Ovary (tissue), 9 donors: Measurements from ENCODE around the gene CETN2. TPM values are rescaled to one million over a fixed set of nuclear protein-coding genes. Genes with fewer than 3 reads are reported as not detected.

Experiments
- DNase-seq, 5 donors: peaks; one replicate each; pipeline ENCODE4 v3.0.0-alpha.2; 2019 to 2020
- H3K27ac ChIP-seq, 2 donors: fragments of 200-600 bp; one replicate each; pipeline versions ENCODE4 v1.5.1 to v1.8.0; 2019 to 2022
- H3K27me3 ChIP-seq: fragments of 200-600 bp; one replicate; pipeline ENCODE4 v1.8.0; 2022
- H3K36me3 ChIP-seq: fragments of 200-600 bp; sonication (generic); one replicate; pipeline ENCODE4 v1.5.1; 2019
- H3K4me1 ChIP-seq: one replicate; pipeline ENCODE4 v1.8.1; 2013; ENCODE audit warnings: mild to moderate bottlenecking, moderate library complexity; ENCODE audit not compliant: insufficient read depth
- H3K4me3 ChIP-seq: fragments of 200-600 bp; sonication (generic); one replicate; pipeline ENCODE4 v1.5.1; 2017
- H3K9me3 ChIP-seq, 2 donors: fragments of 200-600 bp in 1 of 2; sonication (generic) in 1 of 2; one replicate each; pipeline versions ENCODE4 v1.5.1 to v1.8.1; 2013 to 2019; ENCODE audit warnings: mild to moderate bottlenecking in 1 of 2, moderate library complexity in 1 of 2
- EP300 ChIP-seq: sonication (generic); formaldehyde crosslinking; IDR thresholded peaks from one replicate; pipeline ENCODE4 v1.6.1; 2017; ENCODE audit warnings: antibody characterized with exemption
- POLR2A ChIP-seq: fragments of 450-650 bp; IDR thresholded peaks from one replicate; pipeline ENCODE4 v1.6.1; 2017; ENCODE audit warnings: antibody characterized with exemption, mild to moderate bottlenecking, moderate library complexity
- WGBS, 3 donors: extraction: QIAGEN DNeasy Blood & Tissue Kit in 1 of 3; methylation state at CpG; one replicate each; pipeline versions ENCODE4 v1.1.5 to v1.1.7; 2013 to 2017; 5-methylcytosine and 5-hydroxymethylcytosine counted together
- intact Hi-C, 4 donors: fragments of 100-400 bp; cut with DNase I; formaldehyde crosslinking; loops; one replicate each; pipeline versions ENCODE4 v1.11.0 to v1.15.1; 2022 to 2023
- polyA plus RNA-seq, 2 donors: library from polyadenylated mRNA; stranded (reverse); fragments of 200-250 nt in 1 of 2; fragments of 350-450 nt in 1 of 2; fragmentation: Illumina TruSeq in 1 of 2; extraction: RNeasy Lipid Tissue Mini Kit (QIAGEN cat#74804) in 1 of 2; gene quantifications; one replicate each; pipeline ENCODE4 v1.2.3, GENCODE V29; 2013 to 2014
- total RNA-seq, 7 donors: library from RNA; depleted of rRNA in 2 of 7; stranded (reverse); fragments of >200 nt in 2 of 7; fragmentation: NEBNext Ultra II Directional in 3 of 7; extraction: Animal tissue kit (Norgen Biotek cat#: 25700) in 3 of 7; gene quantifications; one replicate each; pipeline versions ENCODE4 v1.1.0 to v1.2.4, GENCODE V29; 2016 to 2023
- TF ChIP-seq, protein P1 (sequence below), 3 donors: fragments of 450-650 bp in 2 of 3; fragments of 200-600 bp in 1 of 3; IDR thresholded peaks; one replicate each; pipeline versions ENCODE4 v1.5.1 to v1.8.0; 2016 to 2022; ENCODE audit warnings: antibody characterized with exemption in 3 of 3, mild to moderate bottlenecking in 1 of 3
- donor health status: DM: no; HTN: no; CAD: no; lungs with moderate emphysema.
- donor health status: DM: no; HTN: no; CAD: no.
- donor health status: Bipolar disorder and iron deficiency.
- donor health status: DM: yes; HTN: yes; CAD: no.
- donor health status: DM: no; HTN: no; CAD: no.
- donor health status: DM: yes; HTN: yes; CAD: no.

CETN2 gene
- total and polyA plus RNA-seq, 9 donors: 18.5 to 119 (median 48.1) TPM

DNA sequence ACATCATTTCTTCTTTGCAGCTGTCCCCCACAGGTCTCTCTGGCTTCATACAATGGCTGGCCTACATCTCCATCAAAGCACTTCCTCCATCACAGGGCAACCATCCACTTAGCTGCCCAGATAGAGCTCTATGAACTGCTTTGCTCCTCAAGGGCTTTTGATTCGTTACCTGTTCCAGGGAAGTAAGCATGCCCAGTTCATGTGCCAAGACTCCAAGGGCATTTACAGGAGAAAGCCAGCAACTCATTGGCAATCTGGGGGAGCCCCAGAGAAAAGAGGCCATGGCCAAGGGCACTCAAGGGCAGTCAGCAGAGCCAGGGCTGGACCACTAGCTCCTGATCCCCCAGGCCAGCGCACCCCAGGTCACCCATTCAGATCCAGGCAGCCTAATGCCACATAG is 42.8 kb upstream of the CETN2 start:
- Histone ChIP-seq H3K4me3 (no peak overlapping the region), H3K36me3 (no peaks in the 10 kb centered on the region), H3K27ac (no peak overlapping the region), H3K4me1 (no peaks in the 10 kb centered on the region), H3K27me3 (no peaks in the 10 kb centered on the region), H3K9me3 (no peaks in the 10 kb centered on the region)
- no peak for DNase-seq
- intact Hi-C loops: no loop called here
- 63 to 75% (median 72%) methylated on average over 2 of the region's 2 CpGs for WGBS, 3 donors
- TF ChIP-seq EP300 (no peak), POLR2A (no peak)
- TF ChIP-seq, protein P1, sequence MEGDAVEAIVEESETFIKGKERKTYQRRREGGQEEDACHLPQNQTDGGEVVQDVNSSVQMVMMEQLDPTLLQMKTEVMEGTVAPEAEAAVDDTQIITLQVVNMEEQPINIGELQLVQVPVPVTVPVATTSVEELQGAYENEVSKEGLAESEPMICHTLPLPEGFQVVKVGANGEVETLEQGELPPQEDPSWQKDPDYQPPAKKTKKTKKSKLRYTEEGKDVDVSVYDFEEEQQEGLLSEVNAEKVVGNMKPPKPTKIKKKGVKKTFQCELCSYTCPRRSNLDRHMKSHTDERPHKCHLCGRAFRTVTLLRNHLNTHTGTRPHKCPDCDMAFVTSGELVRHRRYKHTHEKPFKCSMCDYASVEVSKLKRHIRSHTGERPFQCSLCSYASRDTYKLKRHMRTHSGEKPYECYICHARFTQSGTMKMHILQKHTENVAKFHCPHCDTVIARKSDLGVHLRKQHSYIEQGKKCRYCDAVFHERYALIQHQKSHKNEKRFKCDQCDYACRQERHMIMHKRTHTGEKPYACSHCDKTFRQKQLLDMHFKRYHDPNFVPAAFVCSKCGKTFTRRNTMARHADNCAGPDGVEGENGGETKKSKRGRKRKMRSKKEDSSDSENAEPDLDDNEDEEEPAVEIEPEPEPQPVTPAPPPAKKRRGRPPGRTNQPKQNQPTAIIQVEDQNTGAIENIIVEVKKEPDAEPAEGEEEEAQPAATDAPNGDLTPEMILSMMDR (IDR thresholded peaks at IDR 0.05): no peak

- Histone ChIP-seq H3K27me3 (no peaks in the 10 kb centered on the region), H3K36me3 (no peaks in the 10 kb centered on the region), H3K4me3 (no peak overlapping the region), H3K27ac (no peak overlapping the region), H3K9me3 (no peaks in the 10 kb centered on the region), H3K4me1 (no peaks in the 10 kb centered on the region)
- TF ChIP-seq EP300 (no peak), POLR2A (no peak)
- TF ChIP-seq, protein P1 (IDR thresholded peaks at IDR 0.05): no peak
- 35 to 59% (median 46%) methylated on average over 2 of the region's 2 CpGs for WGBS, 3 donors
- no peak for DNase-seq
- intact Hi-C loops: no loop called here
Measured at GRCh38 chrX:152872522-152872921, 42.0 kb upstream of the CETN2 start.

GRCh38 chrX:152871260-152871659 is 40.7 kb upstream of the CETN2 start:
- no peak for DNase-seq
- TF ChIP-seq, protein P1 (IDR thresholded peaks at IDR 0.05): no peak
- no peak for TF ChIP-seq EP300
- TF ChIP-seq POLR2A: no peak
- Histone ChIP-seq H3K9me3 (no peaks in the 10 kb centered on the region), H3K36me3 (no peaks in the 10 kb centered on the region), H3K27ac (no peak overlapping the region), H3K4me3 (no peak overlapping the region), H3K4me1 (no peaks in the 10 kb centered on the region), H3K27me3 (no peaks in the 10 kb centered on the region)
- intact Hi-C loops: no loop called here
- 76 to 82% (median 78%) methylated on average over 9 of the region's 9 CpGs for WGBS, 3 donors

GRCh38 chrX:152869972-152870371 is 39.4 kb upstream of the CETN2 start:
- no peak for DNase-seq
- H3K27me3 ChIP-seq: no peaks in the 10 kb centered on the region
- H3K36me3 ChIP-seq: no peaks in the 10 kb centered on the region
- intact Hi-C loops: no loop called here
- H3K27ac ChIP-seq: no peak overlapping the region
- no peak overlapping the region for H3K4me3 ChIP-seq
- WGBS, 3 donors: 74 to 84% (median 75%) methylated on average over 7 of the region's 7 CpGs
- H3K4me1 ChIP-seq: no peaks in the 10 kb centered on the region
- TF ChIP-seq EP300 (no peak), POLR2A (no peak)
- TF ChIP-seq, protein P1 (IDR thresholded peaks at IDR 0.05): no peak
- no peaks in the 10 kb centered on the region for H3K9me3 ChIP-seq
